Right kidney (tissue), 1 donor: ENCODE data around the gene AIMP1.
"Not testable (repeated sequence)": the region's sequence is repeated elsewhere in the genome, so short reads cannot be mapped to it uniquely, and the experiment has no call there.

Experiments
- DNase-seq: peaks from one replicate; pipeline ENCODE4 v3.0.0-alpha.2; 2016

The AIMP1 gene

DNA sequence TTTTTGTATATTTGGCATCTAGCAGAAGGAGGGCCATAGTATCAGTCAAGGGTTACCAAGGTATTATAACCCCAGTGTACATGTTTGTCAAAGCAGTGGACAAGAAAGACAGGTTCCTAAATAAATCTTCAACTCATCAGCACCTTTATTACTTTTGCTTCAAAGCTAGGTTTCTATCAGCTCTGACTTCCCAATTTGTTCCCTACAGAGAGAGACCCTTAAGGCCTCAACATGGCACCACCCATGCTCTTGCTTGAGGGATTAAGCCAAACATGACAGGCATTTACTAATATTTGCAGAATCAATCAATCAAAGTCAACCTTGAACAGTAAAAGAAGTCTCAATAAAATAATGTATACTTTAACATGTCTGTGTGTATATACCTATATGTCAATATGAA is 9.8 kb upstream of the AIMP1 start:
- no peak for DNase-seq

DNA sequence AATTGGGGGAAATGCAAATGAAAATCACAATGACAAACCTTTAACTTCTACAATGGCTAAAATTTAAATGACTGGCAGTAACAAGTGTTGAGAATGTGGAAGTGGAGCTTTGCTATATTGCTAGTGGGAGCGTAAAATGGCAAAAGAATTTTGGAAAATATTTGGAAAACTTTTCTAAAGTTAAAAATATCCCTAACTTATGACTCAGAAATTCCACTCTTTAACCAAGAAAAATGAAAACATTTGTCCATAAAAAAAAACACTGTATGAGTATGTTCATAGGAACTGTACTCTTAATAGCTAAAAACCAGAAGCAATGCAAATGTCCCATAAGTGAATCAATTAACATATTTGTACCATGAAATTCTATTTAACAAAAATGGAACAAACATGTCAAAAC is 4.0 kb upstream of the AIMP1 start:
- DNase-seq = no peak

DNA sequence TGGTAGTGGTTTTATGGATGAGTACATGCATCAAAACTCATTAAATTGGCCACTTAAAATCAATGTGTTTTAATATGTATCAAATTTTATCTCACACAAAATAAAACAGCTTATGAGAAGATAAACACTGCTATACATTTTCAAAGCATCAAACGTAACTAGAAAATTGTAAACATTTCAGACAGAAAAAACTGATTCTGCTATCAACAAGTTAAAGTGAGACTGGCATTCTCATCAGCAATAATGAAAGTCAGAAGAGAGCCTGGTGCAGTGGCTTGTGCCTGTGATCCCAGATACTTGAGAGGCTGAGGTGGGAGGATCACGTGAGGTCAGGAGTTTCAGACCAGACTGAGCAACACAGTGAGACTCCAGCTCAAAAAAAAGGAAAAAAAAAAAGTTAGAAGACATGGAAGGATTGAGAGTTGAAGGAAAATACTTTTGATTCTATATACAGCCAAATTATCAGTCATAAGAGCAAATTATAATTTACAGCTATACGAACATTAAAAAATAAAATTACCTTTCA is 3.3 kb upstream of the AIMP1 start:
- DNase-seq = no peak

DNA sequence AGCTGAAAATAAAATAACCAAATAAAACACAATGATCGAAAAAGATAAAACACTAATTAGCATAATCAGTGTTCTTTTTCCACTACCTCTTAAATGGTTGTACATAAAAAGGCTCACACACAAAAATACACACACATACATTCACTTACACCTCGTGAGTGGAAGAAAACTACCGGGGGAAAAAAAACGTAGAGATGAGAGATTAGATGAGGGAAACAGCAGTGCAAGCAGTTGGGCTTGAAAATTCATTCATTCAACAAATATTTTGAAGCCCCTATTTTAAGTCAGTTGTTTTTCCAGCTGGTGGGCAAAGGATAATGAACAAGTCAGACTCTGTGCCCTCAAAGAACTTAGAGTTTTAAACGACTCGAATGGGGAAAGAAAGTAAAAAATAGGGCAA is 1.4 kb upstream of the AIMP1 start:
- no peak for DNase-seq

DNA sequence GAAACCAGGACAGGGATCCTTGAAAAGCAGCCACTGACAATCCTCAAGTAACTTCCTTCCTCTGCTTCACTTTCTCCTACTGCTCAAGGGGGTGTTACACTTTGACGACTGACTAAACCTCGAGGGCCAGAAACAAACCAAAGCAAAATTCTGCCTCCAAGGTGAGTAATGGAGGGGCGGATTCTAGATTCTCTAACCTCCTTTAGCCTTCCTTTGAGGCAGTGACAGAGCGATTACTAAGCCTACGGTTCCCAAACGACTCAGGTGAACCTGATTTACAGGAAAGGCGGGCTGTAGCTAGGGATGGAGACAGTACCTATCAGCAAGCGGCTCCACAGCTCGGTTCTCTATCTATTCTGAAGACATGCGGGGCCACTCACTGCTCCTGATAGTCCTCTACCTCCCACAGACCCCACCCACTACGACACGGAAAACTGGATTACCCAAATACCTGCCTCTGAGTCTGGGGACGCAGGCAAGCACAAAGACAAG is 828 bp upstream of the AIMP1 start:
- no peak for DNase-seq

DNA sequence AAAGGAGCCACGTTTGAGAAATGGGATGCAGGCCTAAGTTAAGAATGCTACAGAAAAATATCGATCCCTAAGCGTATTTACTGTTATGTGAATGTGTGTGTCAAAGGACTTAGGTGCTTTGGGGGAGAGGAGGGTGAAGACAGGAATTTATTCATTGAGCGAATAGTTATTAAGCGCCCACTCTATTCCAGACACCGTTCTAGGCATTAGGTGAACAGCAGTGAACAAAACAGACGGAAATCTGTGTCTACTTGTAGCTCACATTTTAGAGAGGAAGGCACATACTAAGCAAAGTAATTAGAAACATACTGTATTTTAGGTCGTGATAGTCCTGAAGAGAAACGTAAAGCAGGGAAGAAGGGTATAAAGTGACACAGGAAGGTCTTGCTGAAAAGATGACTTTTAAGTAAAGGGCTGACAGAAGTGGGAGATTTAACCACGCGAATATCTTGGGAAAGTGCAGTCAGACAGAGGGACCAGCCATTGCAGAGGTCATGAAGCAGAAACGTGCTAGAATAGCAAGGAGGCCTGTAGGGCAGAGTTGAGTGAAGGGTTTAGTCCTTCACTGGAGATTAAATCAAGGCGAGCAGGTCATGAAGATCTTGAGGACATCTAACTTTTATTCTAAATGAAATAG is 541 bp downstream of the AIMP1 start:
- DNase-seq = no peak

DNA sequence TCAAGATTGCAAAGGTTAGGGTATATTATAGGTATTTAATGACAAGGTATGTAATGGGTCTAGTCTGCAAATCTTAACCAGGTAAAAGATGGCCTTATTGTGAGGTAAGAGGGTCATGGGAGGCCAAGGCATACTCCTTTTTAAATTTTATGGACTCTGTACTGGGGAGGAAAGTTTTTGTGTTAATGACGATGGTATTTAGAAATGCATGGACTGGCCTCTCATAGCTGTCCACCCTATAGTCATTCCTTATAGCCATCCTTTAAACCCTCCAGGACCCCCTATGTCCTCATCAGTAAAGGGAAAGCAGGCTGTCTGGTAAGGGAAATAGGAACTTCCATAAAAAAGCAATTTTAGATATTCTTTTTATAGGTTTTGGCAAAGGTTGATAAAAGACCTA is 1.5 kb downstream of the AIMP1 start:
- no peak for DNase-seq

DNA sequence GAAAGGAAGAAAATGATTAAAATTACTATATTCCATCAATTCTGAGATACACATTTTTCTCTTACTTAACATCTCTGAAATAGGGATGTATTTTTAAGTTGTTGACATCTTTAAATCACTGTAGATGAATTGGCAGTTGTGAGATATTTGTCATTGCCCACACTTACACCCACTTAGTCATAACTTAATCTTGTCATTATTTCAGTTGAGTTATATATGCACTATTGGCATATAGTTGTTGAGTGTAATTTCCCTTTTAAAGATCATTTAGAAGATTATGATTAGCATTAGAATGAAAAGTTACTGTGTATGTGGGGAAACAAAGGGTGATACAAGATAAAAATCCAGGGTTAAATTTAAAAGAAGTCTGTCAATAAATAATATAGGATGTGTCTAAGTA is 2.2 kb downstream of the AIMP1 start:
- no peak for DNase-seq

DNA sequence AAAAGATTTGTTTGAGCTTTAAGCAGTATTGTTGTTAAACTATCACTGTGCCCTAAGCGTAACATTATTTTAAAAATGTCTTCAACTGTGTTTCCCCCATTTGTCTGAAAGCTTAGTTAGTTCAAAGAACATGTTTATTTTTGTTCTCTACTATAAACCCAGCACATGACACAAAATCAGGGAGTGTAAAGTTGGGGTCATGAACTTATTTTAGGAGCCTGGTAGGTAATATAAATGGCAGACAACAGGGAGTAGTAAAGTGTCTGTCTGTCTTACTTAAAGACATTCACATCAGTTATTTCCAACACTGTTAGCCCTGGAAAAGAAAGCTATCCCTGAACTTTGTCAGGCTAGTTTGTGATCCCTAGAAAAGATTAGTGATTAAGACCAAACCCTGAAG is 3.9 kb downstream of the AIMP1 start:
- no peak for DNase-seq

DNA sequence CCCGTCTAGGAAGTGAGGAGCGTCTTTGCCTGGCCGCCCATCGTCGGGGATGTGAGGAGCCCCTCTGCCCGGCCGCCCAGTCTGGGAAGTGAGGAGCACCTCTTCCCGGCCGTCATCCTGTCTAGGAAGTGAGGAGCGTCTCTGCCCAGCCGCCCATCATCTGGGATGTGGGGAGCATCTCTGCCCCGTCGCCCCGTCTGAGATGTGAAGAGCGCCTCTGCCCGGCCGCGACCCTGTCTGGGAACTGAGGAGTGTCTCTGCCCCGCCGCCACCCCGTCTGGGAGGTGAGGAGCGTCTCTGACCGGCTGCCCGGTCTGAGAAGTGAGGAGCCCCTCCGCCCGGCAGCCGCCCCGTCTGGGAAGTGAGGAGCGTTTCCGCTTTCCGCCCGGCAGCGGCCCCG is 4.8 kb downstream of the AIMP1 start:
- DNase-seq = not testable (repeated sequence)

DNA sequence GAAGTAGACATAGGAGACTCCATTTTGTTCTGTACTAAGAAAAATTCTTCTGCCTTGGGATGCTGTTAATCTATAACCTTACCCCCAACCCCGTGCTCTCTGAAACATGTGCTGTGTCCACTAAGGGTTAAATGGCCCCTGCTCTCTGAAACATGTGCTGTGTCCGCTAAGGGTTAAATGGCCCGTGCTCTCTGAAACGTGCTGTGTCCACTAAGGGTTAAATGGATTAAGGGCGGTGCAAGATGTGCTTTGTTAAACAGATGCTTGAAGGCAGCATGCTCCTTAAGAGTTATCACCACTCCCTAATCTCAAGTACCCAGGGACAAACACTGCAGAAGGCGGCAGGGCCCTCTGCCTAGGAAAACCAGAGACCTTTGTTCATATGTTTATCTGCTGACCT is 5.5 kb downstream of the AIMP1 start:
- DNase-seq = not testable (repeated sequence)

DNA sequence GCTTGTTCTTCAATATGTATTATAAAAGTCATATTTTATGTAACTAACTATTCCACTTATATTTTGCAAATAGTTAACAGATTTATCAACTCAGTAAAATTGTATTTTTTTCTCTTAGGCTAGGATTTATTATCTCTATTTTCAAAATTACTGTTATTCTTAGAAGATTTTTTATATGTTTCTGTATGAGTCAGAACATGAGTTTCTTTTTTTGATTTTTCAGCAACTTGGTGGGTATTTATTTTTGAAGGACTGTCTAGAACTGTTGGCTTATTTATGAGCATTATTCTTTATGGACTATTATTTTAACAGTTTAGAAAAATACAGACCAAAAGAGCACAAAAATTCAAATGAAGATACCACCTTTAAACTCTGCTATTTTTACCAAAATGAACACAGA is 6.8 kb downstream of the AIMP1 start:
- no peak for DNase-seq

DNA sequence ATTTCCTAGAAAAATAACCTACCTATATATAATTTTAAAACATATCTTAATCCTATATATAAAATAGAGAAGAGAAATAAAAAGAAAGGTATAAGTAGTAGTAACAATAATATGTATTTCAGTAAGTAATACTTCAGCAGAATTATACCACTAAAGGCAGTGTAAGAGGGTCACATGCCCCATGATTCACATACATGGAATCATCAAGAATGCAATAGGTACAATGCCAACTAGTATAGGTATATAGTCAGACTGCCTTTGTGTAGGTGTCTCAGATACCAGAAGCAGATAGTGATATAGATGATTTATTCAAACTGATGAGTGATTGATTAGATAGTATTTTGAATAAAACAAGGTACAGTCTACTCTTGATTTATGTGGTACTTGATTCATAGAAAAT is 9.4 kb downstream of the AIMP1 start:
- no peak for DNase-seq

DNA sequence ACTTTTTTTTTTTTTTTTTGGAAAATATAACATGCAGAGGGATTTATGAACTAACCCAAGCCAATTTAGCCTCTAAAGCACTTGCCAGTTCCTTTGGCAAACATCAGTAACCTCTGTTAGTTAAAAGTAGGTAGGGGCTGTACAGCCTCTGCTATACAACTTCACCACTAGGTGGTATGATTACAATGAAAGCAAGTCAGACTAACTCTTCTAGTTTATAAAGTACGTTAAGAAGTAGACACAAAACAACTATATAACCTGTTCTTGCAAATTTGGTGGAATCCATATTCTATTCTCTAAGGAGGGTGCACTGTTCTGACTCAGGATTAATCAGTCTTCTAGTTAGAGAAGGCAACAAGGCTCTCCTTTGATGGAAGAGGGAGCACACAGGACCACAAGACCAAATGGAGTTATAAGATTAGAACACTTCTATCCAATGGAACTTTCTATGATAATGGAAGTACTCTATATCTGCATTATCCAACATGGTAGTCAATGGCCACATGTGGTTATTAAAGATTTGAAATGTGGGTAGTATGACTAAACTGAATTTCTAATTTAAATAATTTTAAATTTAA is 12.8 kb downstream of the AIMP1 start:
- DNase-seq = no peak

DNA sequence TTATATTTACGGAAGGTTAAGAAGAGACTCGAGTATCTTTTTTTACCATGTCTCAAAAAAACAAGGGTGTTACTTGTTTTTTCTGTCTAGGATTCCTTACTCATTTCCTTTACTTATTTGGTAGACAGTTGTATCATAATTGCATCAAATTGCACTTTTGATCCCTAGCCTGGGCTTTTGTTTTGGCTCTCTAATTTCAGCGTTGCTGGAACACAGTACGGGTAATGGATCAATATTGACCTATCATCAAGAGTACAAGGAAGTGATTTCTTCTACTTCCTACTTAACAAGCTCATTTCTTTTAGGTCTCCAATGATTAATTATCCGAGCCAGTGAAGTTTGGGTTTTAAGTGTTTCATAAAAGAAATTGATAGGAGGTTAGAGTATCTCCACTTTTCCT is 16.8 kb downstream of the AIMP1 start:
- DNase-seq = no peak

DNA sequence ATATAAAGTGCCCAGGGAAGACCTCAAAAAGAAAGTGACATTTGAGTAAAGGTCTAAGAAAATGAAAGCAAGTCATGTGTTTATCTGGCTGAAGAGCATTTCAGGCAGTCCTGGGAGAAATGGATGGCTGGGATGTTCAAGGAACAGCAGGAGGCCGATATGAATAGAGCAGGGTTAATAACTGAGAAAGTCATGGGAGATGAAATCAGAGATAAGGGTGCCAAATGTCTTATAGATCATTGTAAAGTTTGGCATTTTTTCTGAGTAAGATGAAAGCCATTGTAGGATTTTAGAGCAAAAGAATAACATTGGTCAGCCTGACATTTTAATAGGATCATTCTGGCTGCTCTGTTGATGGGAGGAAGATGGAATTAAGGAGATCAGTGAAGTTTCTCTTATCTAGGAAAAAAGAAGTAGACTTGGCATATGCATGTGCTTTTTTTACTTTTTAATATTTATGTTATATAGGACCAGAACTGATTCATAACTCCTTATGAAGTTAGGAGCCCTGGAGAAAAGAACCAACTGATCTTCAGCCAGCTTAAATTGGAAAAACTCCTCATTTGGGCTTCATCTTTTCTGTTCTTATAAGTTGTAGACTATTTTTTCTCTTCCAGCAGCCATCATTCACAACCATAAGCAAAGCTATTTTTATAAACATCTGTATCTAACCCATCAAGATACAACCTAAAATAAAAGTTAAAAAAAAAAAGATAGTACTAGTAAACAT is 18.6 kb downstream of the AIMP1 start:
- no peak for DNase-seq

DNA sequence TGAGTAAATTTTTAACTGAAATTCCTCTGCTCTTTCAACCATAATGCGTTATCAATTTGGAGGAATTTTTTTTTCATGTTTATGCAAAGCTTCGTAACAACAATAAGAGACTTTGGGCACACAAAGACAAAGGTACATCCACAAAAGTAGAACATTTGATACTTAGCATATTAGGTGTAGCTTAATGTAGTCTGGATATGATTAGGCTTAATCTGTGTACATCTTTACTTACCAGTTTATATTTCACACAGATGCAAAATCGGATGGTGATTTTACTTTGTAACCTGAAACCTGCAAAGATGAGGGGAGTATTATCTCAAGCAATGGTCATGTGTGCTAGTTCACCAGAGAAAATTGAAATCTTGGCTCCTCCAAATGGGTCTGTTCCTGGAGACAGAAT is 20.3 kb downstream of the AIMP1 start:
- no peak for DNase-seq

DNA sequence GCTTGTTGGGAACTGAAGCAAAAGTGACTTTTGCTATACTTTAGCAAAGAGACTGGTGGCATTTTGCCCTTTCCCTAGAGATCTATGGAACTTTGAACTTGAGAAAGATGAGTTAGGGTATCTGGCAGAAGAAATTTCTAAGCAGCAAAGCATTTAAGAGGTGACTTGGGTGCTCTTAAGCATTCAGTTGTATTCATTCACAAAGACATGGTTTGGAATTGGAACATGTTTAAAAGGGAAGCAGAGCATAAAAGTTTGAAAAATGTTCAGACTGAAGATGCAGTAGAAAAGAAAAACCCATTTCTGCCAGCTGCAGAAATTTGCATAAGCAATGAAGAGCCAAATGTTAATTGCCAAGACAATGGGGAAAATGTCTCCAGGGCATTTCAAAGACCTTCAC is 21.6 kb downstream of the AIMP1 start:
- no peak for DNase-seq

DNA sequence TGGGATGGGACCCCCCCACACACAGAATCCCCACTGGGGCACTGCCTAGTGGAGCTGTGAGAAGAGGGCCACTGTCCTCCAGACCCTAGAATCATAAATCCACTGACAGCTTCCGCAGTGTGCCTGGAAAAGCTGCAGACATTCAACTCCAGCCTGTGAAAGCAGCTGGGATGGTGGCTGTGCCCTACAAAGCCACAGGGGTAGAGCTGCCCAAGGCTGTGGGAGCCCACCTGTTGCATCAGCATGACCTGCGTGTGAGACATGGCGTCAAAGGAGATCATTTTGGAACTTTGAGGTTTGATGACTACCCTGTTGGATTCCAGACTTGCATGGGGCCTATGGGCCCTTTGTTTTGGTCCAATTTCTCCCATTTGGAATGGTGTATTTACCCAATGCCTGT is 22.3 kb downstream of the AIMP1 start:
- DNase-seq = no peak

DNA sequence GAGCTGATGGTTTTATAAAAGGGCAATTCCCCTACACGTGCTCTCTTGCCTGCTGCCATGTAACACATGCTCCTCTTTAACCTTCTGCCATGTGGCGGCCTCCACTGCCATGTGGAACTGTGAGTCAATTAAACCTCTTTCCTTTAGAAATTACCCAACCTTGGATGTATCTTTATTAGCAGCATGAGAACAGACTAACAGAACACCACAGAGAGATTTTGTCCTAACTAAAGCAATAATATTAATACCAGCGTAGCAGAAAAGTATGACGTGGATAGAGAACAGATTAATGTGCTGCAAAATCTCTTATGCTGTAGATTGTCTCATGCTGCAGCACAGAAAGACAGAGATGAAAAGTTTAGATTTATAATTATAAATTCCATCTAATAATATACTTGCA is 23.1 kb downstream of the AIMP1 start:
- no peak for DNase-seq

DNA sequence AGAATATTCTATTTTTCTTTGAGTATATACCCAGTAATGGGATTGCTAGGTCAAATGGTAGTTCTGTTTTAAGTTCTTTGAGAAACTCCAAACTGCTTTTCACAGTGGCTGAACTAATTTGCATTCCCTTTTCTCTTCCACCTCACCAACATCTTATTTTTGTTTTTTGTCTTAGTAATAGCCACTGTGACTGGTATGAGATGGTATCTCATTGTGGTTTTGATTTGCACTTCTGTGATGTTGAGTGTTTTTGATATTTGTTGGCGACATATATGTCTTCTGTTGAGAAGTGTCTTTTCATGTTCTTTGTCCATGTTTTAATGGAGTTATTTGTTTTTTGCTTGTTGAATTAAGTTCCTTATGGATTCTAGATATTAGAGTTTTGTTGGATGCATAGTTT is 24.4 kb downstream of the AIMP1 start:
- DNase-seq = no peak

DNA sequence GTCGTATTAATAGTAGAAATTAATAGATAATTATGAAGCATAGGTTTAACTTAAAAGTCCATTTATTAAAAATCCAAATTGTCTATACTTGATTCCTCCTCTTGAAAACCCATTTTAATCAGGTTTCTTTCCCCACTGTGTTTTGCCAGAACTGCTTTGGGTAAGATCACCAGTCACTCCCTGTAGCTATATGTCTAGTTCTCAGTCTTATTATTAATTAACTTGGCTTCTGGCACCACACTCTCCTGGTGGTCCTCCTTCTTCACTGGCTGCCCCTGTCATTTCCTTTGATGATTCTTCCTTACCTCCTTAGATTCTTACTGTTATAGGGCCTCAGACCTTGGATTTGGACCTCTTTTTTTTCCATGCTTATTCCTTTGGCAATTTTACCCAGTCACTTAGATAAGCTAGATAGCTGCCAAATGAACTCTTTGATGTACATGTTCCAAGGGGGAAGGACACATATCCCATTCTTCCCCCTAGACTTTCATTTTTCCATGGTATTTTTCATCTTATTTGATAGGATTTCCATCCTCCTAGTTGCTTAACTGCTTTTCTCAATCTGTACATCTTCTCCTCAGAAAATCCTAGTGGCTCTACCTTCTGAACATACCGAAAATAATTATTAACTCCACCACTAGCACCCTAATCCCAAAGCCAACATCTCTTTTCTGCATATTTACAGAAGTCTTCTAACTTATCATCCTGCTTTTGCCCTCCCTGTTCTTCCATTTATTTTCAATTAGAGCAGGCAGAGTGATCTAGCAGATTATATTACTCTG is 27.7 kb downstream of the AIMP1 start:
- DNase-seq = no peak

DNA sequence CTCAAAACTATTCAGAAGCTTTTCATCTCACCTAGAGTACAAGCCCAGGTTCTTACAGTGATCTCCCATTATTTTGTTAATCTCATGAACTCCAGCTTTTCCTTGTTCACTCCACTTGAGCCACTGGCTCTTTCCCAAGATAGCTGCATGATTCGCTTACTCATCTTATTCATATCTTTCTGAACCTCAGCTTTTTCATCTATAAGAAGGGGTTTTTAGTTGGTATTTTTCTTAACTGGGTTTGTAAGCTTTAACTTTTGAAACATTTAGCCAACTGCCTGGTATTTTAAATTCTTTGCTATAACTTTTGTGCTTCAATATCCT is 28.3 kb downstream of the AIMP1 start:
- DNase-seq = no peak
